COLO668 (cell line): Measurements from ENCODE around the gene SH2D4B.

Experiments
- DNase-seq: peaks from one replicate; lab custom pipeline; 2025; ENCODE audit not compliant: unreplicated experiment; lab: John Stamatoyannopoulos, UW

The SH2D4B gene

GRCh38 chr10:80585812-80586211, 48.1 kb downstream of the SH2D4B start:
- DNase-seq, result no peak

GRCh38 chr10:80588546-80588945, 50.8 kb downstream of the SH2D4B start:
- no peak for DNase-seq

- no peak for DNase-seq
Measured at GRCh38 chr10:80589726-80590373, 52.1 kb downstream of the SH2D4B start.

- no peak for DNase-seq
Measured at GRCh38 chr10:80590585-80591125, 53.0 kb downstream of the SH2D4B start.

GRCh38 chr10:80596391-80597257, 58.9 kb downstream of the SH2D4B start:
- peak; percentile 6 for DNase-seq

GRCh38 chr10:80598084-80598798, 60.5 kb downstream of the SH2D4B start:
- DNase-seq, result no peak

- DNase-seq, result no peak
Measured at GRCh38 chr10:80598951-80599350, 61.2 kb downstream of the SH2D4B start.

GRCh38 chr10:80599424-80599847, 61.7 kb downstream of the SH2D4B start:
- peak; percentile 20 for DNase-seq

- no peak for DNase-seq
Measured at GRCh38 chr10:80600256-80600655, 62.6 kb downstream of the SH2D4B start.

GRCh38 chr10:80602881-80603280, 65.2 kb downstream of the SH2D4B start:
- DNase-seq, result no peak

GRCh38 chr10:80603516-80603915, 65.8 kb downstream of the SH2D4B start:
- DNase-seq, result no peak

GRCh38 chr10:80608706-80609105, 71.0 kb downstream of the SH2D4B start:
- DNase-seq, result no peak

GRCh38 chr10:80609331-80609730, 71.6 kb downstream of the SH2D4B start:
- no peak for DNase-seq

- no peak for DNase-seq
Measured at GRCh38 chr10:80611481-80612185, 73.9 kb downstream of the SH2D4B start.

GRCh38 chr10:80612261-80612660, 74.6 kb downstream of the SH2D4B start:
- no peak for DNase-seq

- DNase-seq, result no peak
Measured at GRCh38 chr10:80613466-80614170, 75.9 kb downstream of the SH2D4B start.

GRCh38 chr10:80614576-80615416, 77.1 kb downstream of the SH2D4B start:
- no peak for DNase-seq

GRCh38 chr10:80617807-80618206, 80.1 kb downstream of the SH2D4B start:
- no peak for DNase-seq

GRCh38 chr10:80619036-80619435, 81.3 kb downstream of the SH2D4B start:
- DNase-seq, result no peak
